GM19238 (cell line): Measurements from ENCODE around the gene LINGO4.
"Not testable (repeated sequence)": the region's sequence is repeated elsewhere in the genome, so short reads cannot be mapped to it uniquely, and the experiment has no call there.

Experiments
- DNase-seq: peaks from one replicate; pipeline ENCODE4 v3.0.0; 2011; ENCODE audit warnings: low spot score; ENCODE audit not compliant: insufficient read length

The LINGO4 gene

DNA sequence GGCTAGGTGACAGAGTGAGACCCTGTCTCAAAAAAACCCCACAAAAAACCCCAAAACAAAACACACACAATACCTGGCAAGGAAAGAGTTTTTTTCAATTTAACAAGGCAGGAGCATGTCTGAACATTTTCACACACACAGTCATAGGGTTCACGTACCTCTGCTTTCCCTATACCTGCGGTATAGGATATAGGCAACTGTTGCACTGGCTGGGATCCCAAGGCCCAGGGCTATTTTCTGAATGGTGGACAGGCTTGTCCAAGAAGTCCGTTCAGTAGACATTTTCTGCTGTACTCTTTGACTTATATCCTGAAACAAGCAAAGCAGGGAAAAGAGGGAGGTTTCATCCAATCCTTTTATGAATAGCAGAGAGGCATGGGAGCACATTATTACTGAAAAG, 22.5 kb downstream of the LINGO4 start:
- no peak for DNase-seq

DNA sequence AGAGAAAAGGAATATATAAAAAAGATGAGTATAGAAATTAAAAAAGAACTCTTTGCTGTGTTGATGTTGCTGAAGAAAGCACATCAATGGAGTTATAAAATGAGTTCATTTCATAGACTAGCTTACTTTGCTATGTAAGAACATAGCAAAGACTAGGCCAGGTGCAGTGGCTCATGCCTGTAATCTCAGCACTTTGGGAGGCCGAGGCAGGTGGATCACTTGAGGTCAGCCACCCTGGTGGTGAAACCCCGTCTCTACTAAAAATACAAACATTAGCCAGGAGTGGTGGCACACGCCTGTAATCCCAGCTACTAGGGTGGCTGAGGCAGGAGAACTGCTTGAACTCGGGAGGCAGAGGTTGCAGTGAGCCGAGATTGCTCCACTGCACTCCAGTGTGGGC, 23.2 kb downstream of the LINGO4 start:
- not testable (repeated sequence) for DNase-seq

DNA sequence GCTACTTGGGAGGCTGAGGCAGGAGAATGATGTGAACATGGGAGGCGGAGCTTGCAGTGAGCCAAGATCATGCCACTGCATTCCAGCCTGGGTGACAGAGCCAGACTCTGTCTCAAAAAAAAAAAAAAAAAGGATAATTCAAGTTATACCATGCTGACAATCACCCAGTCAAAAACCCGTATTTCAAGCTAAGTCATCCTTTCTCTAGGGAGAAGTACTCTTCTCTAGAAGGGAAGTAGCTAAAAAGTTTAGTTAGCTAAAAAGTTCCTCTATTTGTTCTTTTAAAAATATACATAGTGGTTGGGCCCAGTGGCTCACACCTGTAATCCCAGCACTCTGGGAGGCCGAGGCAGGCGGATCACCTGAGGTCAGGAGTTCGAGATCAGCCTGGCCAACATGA, 24.5 kb downstream of the LINGO4 start:
- not testable (repeated sequence) for DNase-seq

DNA sequence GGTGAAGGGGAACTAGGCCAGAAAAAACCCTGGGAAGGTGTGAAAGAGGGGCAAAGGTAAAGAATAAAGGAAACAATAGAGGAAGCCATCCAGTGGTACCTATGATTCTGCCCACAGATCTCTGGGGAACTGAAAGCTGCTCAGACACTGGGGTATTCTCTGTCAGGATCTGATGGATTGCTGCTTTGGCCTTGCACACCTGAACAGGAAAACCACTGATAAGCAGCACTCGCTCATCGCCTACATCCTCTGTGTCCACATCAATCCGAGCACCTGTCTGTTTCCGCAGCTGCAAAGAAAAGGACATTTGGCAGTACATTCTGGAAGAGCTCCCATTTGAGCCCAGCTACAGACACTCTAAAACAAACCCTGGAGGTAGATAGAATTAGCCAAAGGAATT, 25.4 kb downstream of the LINGO4 start:
- no peak for DNase-seq

DNA sequence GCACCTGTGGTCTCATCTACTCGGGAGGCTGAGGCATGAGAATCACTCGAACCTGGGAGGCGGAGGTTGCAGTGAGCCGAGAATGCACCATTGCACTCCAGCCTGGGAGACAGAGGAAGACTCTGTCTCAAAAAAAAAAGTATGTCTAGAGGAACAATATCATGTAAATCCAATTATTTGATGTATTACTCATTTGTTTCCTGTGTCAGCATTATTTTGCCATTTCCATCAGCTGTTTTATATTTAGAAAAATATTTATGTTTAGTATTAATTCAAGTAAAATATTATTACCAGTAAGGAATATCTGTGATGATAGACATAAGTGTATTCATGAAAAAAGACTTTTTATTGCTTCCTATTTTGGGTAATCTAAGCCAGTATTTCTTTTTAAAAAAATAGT, 27.9 kb downstream of the LINGO4 start:
- DNase-seq: no peak

DNA sequence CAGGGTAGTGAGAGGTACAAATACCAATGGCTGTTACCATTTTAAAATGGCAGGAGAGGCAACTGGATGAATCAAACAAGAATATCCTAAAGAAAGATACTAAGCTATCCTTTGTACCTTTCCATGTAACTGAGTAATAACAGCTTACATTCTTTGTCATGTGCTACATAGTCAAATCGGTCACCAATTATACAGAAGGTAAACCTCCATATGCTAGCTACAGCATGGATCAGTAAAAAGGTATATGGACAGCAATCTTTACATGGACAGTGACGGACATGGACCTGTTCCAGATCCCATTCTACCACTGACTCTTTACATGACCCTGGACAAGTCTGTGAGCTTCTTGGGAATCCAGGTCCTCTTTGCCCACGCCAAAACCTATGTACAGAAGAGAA, 28.6 kb downstream of the LINGO4 start:
- DNase-seq: no peak

DNA sequence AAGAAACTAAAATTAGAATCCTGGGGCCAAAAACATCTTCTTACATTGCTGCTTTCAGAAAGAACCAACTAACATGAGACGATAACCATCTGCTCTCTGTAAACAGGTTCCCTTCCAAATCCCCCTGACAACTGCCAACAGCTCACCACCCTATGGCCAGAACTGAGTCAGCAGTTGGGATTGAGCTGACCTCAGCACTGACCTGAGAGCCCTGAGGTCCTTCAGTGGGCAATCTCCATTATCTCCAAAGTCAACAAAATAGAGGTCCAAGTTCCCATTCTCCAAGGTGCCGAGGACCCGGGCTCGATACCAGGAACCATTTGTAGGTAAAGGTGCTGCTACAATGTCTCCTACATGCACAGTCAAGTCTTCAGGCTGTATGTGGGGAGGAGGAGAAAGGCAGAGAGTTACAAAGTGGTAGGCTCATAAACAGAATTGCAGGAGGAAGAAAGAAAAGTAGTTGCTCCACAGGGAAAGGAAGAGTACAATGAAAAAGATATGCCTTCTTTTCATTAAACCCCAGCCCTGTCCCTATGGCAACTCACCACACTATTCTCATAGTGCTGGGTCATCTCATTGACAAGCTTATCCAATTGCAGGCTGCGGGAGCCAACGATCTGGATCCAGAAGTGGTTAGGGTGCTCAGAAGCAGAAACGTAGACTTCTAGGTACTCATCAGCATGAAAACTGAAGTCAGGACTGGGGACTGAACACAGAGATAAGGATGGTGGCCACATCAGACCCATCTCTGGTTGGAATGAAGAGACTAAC, 29.1 kb downstream of the LINGO4 start:
- no peak for DNase-seq

DNA sequence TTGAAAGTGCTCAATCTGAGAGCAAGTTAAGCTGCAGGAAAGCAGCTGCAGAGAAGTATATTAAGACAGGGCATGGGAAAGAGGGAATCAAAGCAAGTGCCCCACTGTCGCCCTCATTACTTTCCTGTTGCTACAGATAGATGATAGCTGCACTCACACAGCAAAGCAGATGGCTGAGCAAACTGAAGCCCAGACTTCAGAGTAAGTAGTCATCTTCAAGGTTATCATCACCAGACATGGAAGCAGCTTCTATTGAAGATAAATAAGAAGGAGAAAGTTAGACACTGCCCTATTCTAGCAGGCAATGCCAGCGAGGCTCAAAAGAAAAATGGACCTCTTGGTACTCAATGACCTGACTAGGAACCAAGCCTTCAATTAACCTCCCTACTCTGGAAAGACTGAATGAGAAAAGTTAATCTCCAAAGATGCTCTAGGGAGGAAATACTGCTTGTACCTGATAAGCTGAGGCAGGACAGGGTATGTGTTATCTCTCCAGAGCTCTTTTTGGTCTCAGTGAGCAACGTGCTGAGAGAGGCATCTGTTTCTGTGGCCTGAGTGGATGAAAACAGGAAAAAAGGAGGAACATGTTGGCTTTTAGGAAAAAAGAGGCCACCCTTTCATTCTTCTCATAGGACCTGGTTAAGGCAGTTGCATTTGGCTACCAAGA, 30.8 kb downstream of the LINGO4 start:
- DNase-seq: no peak

DNA sequence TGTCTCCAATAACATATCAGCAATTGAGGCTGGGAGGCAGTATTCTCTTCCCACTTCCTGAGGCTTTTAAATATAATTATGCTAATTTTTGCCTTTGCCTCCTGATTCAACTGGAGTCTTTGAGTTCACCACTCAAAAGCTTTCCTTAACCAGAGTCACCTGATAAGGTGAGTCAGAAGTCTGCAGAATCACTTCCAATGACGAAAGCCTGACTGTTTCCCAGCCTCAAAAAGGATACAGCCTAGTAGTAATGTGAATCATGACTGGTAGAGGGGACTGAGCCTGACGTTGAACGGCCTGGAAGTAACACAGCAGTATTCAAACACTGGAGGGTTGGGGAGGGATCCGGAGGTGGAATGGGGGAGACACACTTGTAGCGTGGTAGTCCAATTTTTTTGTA, 31.5 kb downstream of the LINGO4 start:
- DNase-seq: no peak

DNA sequence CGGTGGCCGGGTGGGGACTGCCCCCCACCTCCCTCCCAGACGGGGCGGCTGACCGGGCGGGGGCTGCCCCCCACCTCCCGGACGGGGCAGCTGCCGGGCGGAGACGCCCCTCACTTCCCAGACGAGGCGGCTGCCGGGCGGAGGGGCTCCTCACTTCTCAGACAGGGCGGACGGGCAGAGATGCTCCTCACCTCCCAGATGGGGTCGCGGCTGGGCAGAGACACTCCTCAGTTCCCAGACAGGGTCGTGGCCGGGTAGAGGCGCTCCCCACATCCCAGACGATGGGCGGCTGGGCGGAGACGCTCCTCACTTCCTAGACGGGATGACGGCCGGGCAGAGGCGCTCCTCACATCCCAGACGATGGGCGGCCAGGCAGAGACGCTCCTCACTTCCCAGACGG, 35.9 kb downstream of the LINGO4 start:
- DNase-seq: not testable (repeated sequence)

DNA sequence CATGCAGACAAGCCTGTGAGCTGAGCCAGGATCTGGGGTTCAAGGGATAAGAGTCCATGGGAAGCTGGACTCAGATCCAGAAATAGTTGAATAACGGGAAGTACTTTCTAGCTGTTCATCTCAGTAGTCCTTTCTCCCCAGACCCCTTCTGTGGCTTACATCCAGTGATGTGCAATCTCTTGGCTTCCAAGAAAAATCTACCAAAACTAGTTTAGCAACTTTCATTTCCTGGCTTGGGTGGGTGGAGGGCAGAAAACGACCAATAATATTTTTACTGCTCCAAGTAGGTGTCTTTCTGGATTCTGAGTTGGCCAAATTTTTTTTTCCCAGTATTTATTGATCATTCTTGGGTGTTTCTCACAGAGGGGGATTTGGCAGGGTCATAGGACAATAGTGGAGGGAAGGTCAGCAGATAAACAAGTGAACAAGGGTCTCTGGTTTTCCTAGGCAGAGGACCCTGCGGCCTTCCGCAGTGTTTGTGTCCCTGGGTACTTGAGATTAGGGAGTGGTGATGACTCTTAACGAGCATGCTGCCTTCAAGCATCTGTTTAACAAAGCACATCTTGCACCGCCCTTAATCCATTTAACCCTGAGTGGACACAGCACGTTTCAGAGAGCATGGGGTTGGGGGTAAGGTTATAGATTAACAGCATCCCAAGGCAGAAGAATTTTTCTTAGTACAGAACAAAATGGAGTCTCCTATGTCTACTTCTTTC, 36.7 kb downstream of the LINGO4 start:
- DNase-seq: not testable (repeated sequence)

DNA sequence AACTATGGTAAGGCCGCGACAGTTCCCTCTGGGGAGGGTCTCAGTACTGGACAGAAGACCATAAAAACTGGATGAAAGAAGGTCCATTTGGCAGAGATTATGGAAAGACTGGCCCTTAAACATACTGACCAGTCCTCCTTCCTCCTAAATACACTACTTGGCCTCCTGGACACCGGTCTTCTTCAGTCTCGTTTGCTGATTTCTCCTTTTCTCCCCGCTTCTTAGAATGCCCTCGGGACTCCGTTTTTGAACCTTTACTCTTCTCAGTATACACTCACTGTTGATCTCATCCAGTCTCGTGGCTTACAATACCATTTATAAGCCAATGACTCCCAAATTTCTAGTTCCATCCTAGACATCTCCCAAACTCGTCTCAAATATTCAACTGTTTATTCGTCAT, 41.2 kb downstream of the LINGO4 start:
- DNase-seq: peak; percentile 10

DNA sequence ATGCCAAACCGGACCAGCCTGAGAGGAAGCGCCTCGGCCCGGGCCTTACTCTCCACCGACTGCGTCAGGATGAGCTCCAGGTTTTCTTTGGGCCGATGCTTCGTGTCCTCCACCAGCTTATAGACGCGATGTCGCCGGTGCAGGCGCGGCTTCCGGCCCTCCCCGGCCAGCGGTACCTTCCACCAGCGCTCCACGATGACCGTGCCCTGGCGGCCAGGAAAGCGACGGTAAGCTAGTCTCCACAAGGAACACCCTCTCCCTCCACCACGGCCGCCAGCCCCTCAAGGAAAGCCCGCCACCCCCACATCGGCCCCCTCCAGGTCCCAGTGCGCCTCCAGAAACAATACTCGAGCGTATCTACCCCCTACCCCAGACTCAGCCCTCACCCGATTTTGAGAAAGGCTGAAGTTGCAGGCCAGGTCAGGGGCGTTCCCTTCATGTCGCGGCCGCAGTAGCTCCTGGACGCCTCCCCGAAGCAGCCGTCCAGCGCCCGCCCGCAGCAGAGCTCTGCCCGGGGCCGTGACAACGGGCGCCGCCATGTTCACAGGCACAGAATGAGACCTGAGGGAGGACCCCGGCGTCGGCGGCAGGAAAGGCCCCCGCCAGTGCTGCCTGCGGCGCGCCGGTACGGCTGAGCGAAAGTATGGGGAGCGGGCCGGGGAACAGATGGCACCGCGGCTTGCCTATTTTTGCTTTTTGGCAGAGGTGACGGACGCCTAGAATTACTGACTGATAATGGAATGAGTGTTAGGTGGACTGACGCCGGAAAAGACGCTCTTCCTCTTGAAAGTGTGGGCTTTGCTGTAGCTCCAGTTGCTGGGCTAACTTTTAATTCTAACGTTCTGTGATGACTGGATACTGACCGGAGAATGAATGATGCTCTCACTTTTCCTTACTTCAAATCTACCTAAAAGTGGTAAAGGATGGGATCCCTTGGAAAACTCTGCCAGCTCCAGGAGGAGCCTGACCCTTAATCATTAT, 42.0 kb downstream of the LINGO4 start, which contains the start of gene MRPL9:
Gene MRPL9, minus strand, starts transcription at position 556 of the 981 bp plus-strand sequence. Its CDS starts 17 bp downstream, at position 539.
- peak; percentile 96 for DNase-seq

DNA sequence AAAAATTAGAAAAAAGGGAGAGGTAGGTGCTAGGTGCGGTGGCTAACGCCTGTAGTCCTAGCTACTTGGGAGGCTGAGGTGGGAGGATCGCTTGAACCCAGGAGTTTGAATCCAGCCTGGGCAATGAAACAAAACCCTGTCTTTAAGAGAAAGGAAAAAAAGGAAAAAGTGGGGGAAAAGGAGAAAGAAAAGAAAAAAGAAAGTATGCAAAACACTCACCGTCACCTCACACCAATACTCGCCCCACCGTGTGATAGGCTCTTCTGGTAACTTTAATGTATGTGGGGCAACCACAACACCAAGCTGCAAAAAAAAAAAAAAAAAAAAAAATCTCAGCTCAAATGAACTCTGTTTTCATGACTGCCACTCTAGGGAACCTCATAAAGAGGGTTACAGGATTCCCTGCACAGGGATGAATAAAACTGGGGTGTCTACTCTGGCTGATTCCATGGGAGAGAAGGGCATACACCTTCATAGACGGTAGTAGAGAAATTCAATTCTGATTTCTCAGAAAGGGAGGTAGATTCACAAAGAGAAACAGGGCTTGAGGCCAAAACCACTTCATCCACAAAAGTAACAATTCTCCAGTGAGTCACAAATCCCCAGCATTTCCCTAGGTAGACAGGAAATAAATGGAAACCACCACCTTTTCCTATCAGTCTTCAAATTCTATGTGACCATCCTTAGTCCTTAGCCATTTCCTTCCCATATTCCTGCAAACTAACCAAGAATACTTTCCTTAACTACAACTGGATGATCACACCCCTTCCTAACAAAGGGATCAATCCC, 44.4 kb downstream of the LINGO4 start:
- no peak for DNase-seq

DNA sequence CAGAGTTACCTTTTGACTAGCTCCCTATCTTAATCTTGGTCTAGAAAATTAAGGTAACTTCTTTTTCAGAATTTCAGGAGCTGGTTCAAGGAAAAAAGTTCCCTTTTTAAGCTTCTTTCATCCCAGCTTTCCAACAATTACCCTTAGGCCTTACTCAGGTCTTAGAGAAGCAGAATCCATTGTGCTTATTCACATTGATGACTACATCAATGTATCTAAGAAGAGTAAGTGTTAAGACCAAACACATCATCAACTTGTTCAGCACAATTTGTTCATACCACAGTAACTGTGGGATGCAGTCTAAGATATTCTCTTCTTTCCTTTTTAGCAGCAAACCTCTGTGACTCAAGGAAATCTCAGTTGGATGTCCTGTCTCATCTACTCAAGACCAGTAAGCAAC, 46.0 kb downstream of the LINGO4 start:
- DNase-seq: no peak

DNA sequence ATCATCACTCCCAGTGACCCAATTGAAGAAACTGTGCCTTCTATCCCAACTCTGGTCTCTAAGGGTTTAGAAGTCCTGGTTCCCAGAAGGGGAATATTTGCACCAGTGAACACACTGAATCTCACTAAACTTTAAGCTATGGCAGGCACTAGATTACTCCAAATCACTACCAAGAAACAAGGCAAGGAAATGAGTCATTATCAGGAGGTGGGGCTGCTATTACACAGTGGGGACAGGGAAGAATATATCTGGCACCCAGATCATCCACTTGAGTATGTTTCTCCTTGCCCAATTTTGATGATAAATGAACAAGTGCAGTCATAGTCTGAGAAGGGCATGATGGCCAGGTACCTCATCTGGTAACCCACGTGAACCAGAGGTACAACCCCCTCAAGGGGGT, 48.9 kb downstream of the LINGO4 start:
- DNase-seq: no peak
